K562 (cell line): ENCODE results near the gene NR1D1. TPM values are rescaled to one million over a fixed set of nuclear protein-coding genes. Genes with fewer than 3 reads are reported as not detected.

ENCODE experiments used
- ATAC-seq: fragments of 200-7000 bp; cut with Tn5 transposase; 3 replicates; pipeline ENCODE4 v1.9.1; 2020; ENCODE audit warnings: moderate library complexity
- BruUV-seq: library from RNA; stranded (reverse); fragments of 400-500 nt; replicated peaks from 2 replicates; lab custom pipeline; 2021; lab: Mats Ljungman, UMichigan
- CTCF ChIA-PET: fragments of 300-600 bp; formaldehyde crosslinking; extraction: SDS; loops from one replicate; lab custom pipeline; 2021; ENCODE audit warnings: low intra/inter-chr PET ratio; lab: Yijun Ruan, JAX
- POLR2A ChIA-PET: fragments of 300-600, 350-650 bp; sonication (Branson Sonifier 250); formaldehyde crosslinking; extraction: SDS; loops from one replicate; lab custom pipeline; 2021; ENCODE audit warnings: antibody characterized with exemption, inconsistent platforms; lab: Yijun Ruan, JAX
- DNase-seq, 4 experiments: peaks; one replicate each; pipeline versions ENCODE4 v3.0.0 to v3.0.0-alpha.2; 2011 to 2018; ENCODE audit warnings: low spot score in 3 of 4, mixed read lengths in 3 of 4; ENCODE audit errors: extremely low read depth in 1 of 4
- FAIRE-seq: peaks from 2 replicates; lab custom pipeline; 2011; peaks lifted over from hg19 to GRCh38; lab: Jason Lieb, UNC
- H2AFZ ChIP-seq: 2 replicates; pipeline ENCODE4 v1.6.0; 2011; ENCODE audit warnings: low read depth, low read length, control low read depth, inconsistent platforms
- H3K27ac ChIP-seq: fragments of 200-600 bp; 3 replicates; pipeline ENCODE4 v1.8.0; 2011; ENCODE audit warnings: low read depth, mild to moderate bottlenecking, control low read depth, inconsistent platforms, low read length, moderate library complexity, mixed read lengths; ENCODE audit errors: extremely low read depth
- H3K27me3 ChIP-seq, 2 experiments: fragments of 300-600 bp in 1 of 2; 2 replicates in 1 of 2; 3 replicates in 1 of 2; pipeline versions ENCODE4 v1.6.0 to v1.8.0; 2011; ENCODE audit warnings: inconsistent platforms in 2 of 2, low read length in 2 of 2, mild to moderate bottlenecking in 1 of 2, mixed read lengths in 1 of 2, moderate library complexity in 1 of 2; ENCODE audit not compliant: control insufficient read depth in 2 of 2, insufficient read depth in 2 of 2
- H3K36me3 ChIP-seq: fragments of 300-600 bp; 3 replicates; pipeline ENCODE4 v1.8.0; 2011; ENCODE audit warnings: mild to moderate bottlenecking, low read length, inconsistent platforms; ENCODE audit not compliant: control insufficient read depth, insufficient read depth
- H3K4me1 ChIP-seq, 2 experiments: fragments of 200-600 bp in 1 of 2; replicated peaks in 1 of 2; 2 replicates in 1 of 2; 3 replicates in 1 of 2; pipeline versions ENCODE4 v1.5.1 to v1.8.0; 2011; ENCODE audit warnings: inconsistent platforms in 2 of 2, low read length in 2 of 2, mild to moderate bottlenecking in 1 of 2, mixed read lengths in 1 of 2, moderate library complexity in 1 of 2; ENCODE audit not compliant: control insufficient read depth in 2 of 2, insufficient read depth in 2 of 2
- H3K4me2 ChIP-seq: 2 replicates; pipeline ENCODE4 v1.6.1; 2011; ENCODE audit warnings: low read length, control low read depth, inconsistent platforms, mixed read lengths; ENCODE audit not compliant: insufficient read depth
- H3K4me3 ChIP-seq: fragments of 200-600 bp; sonication (generic), shearing (Covaris generic); 2 replicates; pipeline ENCODE4 v1.5.1; 2016; ENCODE audit warnings: control low read depth, inconsistent platforms
- H3K79me2 ChIP-seq: fragments of 200-600 bp; 3 replicates; pipeline ENCODE4 v1.8.0; 2011; ENCODE audit warnings: low read length, inconsistent platforms; ENCODE audit not compliant: control insufficient read depth, insufficient read depth
- H3K9ac ChIP-seq, 2 experiments: 2 replicates each; pipeline versions ENCODE4 v1.6.0 to v1.6.1; 2011; ENCODE audit warnings: low read depth in 2 of 2, low read length in 2 of 2, control low read depth in 1 of 2, inconsistent platforms in 1 of 2, mild to moderate bottlenecking in 1 of 2, mixed read lengths in 1 of 2; ENCODE audit not compliant: insufficient read depth in 1 of 2
- H3K9me1 ChIP-seq: one replicate; pipeline ENCODE4 v1.6.0; 2011; ENCODE audit warnings: inconsistent platforms, mild to moderate bottlenecking, low read length, moderate library complexity; ENCODE audit not compliant: control insufficient read depth, insufficient read depth
- H3K9me3 ChIP-seq: replicated peaks from 2 replicates; pipeline ENCODE4 v1.5.1; 2011; ENCODE audit warnings: low read depth, low read length, inconsistent platforms; ENCODE audit not compliant: control insufficient read depth, insufficient read depth
- H4K20me1 ChIP-seq: replicated peaks from 2 replicates; pipeline ENCODE4 v1.6.1; 2011; ENCODE audit warnings: low read length, inconsistent platforms, mixed read lengths; ENCODE audit not compliant: control insufficient read depth, insufficient read depth
- HNRNPL ChIP-seq: fragments of 200-400 bp; formaldehyde crosslinking; IDR thresholded peaks from 2 replicates; pipeline ENCODE4 v1.6.1; 2017; ENCODE audit warnings: low read depth, mild to moderate bottlenecking, low read length
- MIER1 ChIP-seq: fragments of 450-650 bp; IDR thresholded peaks from 2 replicates; pipeline ENCODE4 v1.6.1; 2016; ENCODE audit warnings: antibody characterized with exemption, mild to moderate bottlenecking, low read depth
- NR3C1 ChIP-seq: sonication (generic); formaldehyde crosslinking; IDR thresholded peaks from 2 replicates; pipeline ENCODE4 v1.8.1; 2022; ENCODE audit warnings: missing genetic modification reagents
- PCBP2 ChIP-seq: fragments of 200-400 bp; formaldehyde crosslinking; IDR thresholded peaks from 2 replicates; pipeline ENCODE4 v1.6.1; 2018; ENCODE audit warnings: low read length, low read depth, mild to moderate bottlenecking, moderate library complexity; ENCODE audit not compliant: poor library complexity, severe bottlenecking
- RB1 ChIP-seq: fragments of 450-650 bp; IDR thresholded peaks from 2 replicates; pipeline ENCODE4 v1.6.1; 2017; ENCODE audit warnings: low read depth, mild to moderate bottlenecking
- RBM25 ChIP-seq: fragments of 200-400 bp; formaldehyde crosslinking; IDR thresholded peaks from 2 replicates; pipeline ENCODE4 v1.6.1; 2018; ENCODE audit warnings: low read length, low read depth, moderate library complexity; ENCODE audit not compliant: severe bottlenecking
- REST ChIP-seq, 2 experiments: fragments of 450-650 bp; formaldehyde crosslinking in 1 of 2; IDR thresholded peaks; 2 replicates each; pipeline versions ENCODE4 v1.4.0 to v1.6.1; 2014 to 2020; ENCODE audit warnings: mild to moderate bottlenecking in 2 of 2, borderline replicate concordance in 1 of 2, low read depth in 1 of 2
- ZBTB17 ChIP-seq: fragments of 450-650 bp; formaldehyde crosslinking; IDR thresholded peaks from 2 replicates; pipeline ENCODE4 v1.4.0; 2020; ENCODE audit warnings: mild to moderate bottlenecking
- ZBTB7A ChIP-seq: IDR thresholded peaks from 2 replicates; pipeline ENCODE4 v1.6.1; 2011; ENCODE audit warnings: low read depth, mild to moderate bottlenecking, low read length, moderate library complexity, borderline replicate concordance; ENCODE audit not compliant: control insufficient read depth
- ZNF347 ChIP-seq: fragments of 450-650 bp; formaldehyde crosslinking; IDR thresholded peaks from 2 replicates; pipeline ENCODE4 v1.4.0; 2020; ENCODE audit warnings: low read depth, mild to moderate bottlenecking, moderate library complexity
- WGBS: fragments of 100-300 bp; shearing (Covaris generic); methylation state at CpG from one replicate; pipeline ENCODE4 v1.1.6; 2016; ENCODE audit warnings: low coverage, mixed read lengths; ENCODE audit not compliant: insufficient coverage; ENCODE audit errors: missing lambda C conversion rate; 5-methylcytosine and 5-hydroxymethylcytosine counted together
- in situ Hi-C: fragments of 300-500 bp; cut with MboI; formaldehyde crosslinking; loops from 4 replicates; pipeline ENCODE4 v1.15.0; 2018; ENCODE audit warnings: inconsistent platforms, mixed read lengths
- intact Hi-C: fragments of 100-400 bp; cut with micrococcal nuclease; formaldehyde crosslinking; loops from 2 replicates; pipeline ENCODE4 v1.14.2; 2022
- polyA plus RNA-seq, 8 experiments: library from polyadenylated mRNA; depleted of rRNA in 4 of 8; stranded (reverse) in 5 of 8; unstranded in 3 of 8; fragments of >200 nt; fragmentation: Nextera tagmentation in 2 of 8; fragmentation: Illumina TruSeq in 1 of 8; extraction: Ambion mirVana in 2 of 8; extraction: Trizol in 1 of 8; gene quantifications; 2 replicates each; pipeline versions ENCODE4 v1.2.1 to v1.2.3, GENCODE V29; 2011 to 2014; ENCODE audit warnings: inconsistent platforms in 1 of 8, missing spikeins in 1 of 8
- total RNA-seq, 7 experiments: library from RNA; depleted of rRNA in 6 of 7; stranded (reverse); fragments of >200 nt in 6 of 7; fragmentation: Illumina TruSeq in 2 of 7; extraction: Trizol in 2 of 7; gene quantifications; 2 replicates each; pipeline versions ENCODE4 v1.2.1 to v1.2.3, GENCODE V29; 2011 to 2021; ENCODE audit warnings: low replicate concordance in 1 of 7

Gene NR1D1
- total and polyA plus RNA-seq, 9 of the 15 experiments (the other 6 are each of a cell fraction or from before 2014, with no cell fraction given) = 0.25 to 7.7 (median 0.65) TPM

- Histone ChIP-seq H3K9me1 (no peaks in the 10 kb centered on the region), H2AFZ (no peak overlapping the region), H3K9ac (no peak overlapping the region), H3K27ac (no peak overlapping the region; the same call in 2 of the 3 replicates), H3K4me1 (peaks cover 0 to 17% of the 10 kb centered on the region in 2 experiments; a peak in 2 of 5 replicates), H3K79me2 (no peaks in the 10 kb centered on the region), H4K20me1 (no peaks in the 10 kb centered on the region), H3K9me3 (no peaks in the 10 kb centered on the region), H3K4me3 (no peak overlapping the region), H3K36me3 (peaks cover 61% of the 10 kb centered on the region), H3K4me2 (no peak overlapping the region), H3K27me3 (no peaks in the 10 kb centered on the region)
- ATAC-seq (peak; percentile 94), DNase-seq (peak; percentile 77 to 89 (median 84)), FAIRE-seq (peak; percentile 78)
- BruUV-seq = no TSS peak
- WGBS = 62% methylated on average over 13 of the region's 17 CpGs
- ChIA-PET CTCF (interaction anchor here (1.2 kb wide), 1 partner anchor 73 kb away, joined by 6 read pairs; no protein-coding TSS in a partner anchor), POLR2A (interaction anchor here (0.7 to 1.4 kb wide), 5 partner anchors 12 to 54 kb away, joined by 3 to 8 read pairs (median 3); no protein-coding TSS in a partner anchor)
- in situ Hi-C loops = no loop called here
- intact Hi-C loops = loop anchor here (1.0 kb wide), 1 partner anchor 73 kb away; no protein-coding TSS in a partner anchor
- TF ChIP-seq RB1 (peak; percentile 59; the same call in 1 of the 2 replicates), NR3C1 (no peak), MIER1 (no peak), REST (IDR thresholded peaks at IDR 0.05; ENCODE audit: borderline replicate concordance) (peak; percentile 84), REST (CRISPR knock-in tag; IDR thresholded peaks at IDR 0.05; ENCODE audit: low read depth) (no peak), ZBTB17 (CRISPR knock-in tag) (no peak), ZBTB7A (peak; percentile 99), RBM25 (peak; percentile 83), HNRNPL (no peak), ZNF347 (CRISPR knock-in tag) (no peak), PCBP2 (no peak)
These were observed 14.0 kb downstream of the NR1D1 start for GRCh38 chr17:40086150-40087044.
